GM21381 (cell line): ENCODE results near the gene MLLT1.

Experiments
- ATAC-seq: cut with Tn5 transposase; IDR thresholded peaks from one replicate; pipeline ENCODE4 v1.9.1; 2021; ENCODE audit warnings: mild to moderate bottlenecking, moderate library complexity; ENCODE audit not compliant: unreplicated experiment

The MLLT1 gene

DNA sequence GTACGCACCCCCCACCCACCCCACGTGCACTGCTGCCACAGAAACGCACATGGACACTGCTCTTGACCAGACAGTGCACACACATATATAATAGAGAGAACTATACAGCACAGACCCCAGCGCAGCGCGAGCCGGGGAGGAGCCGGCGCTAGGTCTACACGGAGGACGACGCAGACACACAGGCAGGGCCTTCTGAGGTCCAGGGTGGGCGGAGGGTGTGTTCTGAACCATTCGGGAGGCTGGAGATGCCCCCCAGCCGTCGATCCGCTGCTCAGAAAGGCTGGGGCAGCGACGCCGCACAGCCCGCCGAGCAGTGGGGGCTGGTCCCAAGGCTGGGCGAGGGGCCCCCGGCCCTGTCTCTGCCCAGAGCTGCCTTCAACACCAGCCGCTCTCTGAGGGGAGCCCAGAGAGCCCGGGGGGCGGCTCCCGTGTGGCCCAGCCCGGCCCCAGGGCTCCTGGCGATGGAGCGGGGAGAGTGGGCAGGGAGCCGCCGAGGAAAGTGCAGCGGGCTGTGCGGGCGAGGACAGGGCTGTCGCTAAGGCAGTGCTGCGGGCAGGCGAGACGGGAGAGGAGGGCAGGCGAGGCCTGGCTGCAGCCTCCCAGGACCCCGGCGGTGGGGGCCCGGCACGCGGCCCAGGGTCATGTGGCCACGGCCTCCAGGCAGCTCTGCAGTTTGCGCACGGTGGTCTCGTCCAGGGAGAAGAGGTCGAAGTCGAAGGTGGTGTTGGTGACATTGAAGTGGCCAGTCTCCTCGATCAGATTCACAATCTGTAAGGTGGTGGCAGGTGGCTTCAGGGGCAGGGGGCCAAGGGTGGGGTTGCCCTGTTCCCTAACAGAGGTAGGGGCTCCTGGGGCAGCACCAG is 67.1 kb downstream of the MLLT1 start:
- ATAC-seq = no peak

- ATAC-seq = no peak
These were observed 68.0 kb downstream of the MLLT1 start for GRCh38 chr19:6211632-6212402.

- no peak for ATAC-seq
These were observed 68.8 kb downstream of the MLLT1 start for GRCh38 chr19:6210721-6211600.

DNA sequence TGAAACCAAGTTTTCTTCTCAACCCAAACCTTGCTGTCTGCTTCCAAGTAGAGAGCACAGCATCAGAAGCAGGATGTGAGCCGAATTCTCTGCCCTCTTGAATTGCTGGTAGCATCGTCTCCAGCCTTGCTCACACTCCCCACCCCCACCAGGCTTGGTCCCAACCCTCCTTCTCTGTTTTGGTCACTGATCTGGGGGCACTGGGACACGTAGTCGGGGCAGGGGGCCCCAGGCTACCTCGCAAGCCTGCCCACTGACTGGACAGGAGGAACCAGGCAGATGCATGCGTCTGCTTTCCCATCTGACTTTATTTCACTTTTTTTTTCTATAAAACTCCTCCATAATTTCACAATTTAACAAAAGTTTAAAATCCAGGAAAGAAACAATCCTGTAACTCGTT is 69.7 kb downstream of the MLLT1 start:
- no peak for ATAC-seq

DNA sequence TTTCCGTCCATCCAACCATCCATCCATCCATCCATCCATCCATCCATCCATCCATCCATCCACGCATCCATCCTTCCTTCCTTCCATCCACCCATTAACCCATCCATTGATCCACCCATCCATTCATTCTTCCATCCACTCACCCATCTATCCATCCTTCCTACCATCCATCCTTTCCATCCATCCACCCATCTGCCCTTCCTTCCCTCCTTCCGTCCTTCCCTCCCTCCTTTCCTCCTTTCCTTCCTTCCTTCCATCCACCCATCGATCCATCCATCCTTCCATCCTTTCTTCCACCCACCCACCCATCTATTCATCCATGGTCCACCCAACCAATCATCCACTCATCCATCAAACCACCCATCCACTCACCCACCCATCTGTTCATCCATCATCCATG is 70.1 kb downstream of the MLLT1 start:
- no peak for ATAC-seq

GRCh38 chr19:6209233-6209632 is 70.5 kb downstream of the MLLT1 start:
- ATAC-seq = no peak

DNA sequence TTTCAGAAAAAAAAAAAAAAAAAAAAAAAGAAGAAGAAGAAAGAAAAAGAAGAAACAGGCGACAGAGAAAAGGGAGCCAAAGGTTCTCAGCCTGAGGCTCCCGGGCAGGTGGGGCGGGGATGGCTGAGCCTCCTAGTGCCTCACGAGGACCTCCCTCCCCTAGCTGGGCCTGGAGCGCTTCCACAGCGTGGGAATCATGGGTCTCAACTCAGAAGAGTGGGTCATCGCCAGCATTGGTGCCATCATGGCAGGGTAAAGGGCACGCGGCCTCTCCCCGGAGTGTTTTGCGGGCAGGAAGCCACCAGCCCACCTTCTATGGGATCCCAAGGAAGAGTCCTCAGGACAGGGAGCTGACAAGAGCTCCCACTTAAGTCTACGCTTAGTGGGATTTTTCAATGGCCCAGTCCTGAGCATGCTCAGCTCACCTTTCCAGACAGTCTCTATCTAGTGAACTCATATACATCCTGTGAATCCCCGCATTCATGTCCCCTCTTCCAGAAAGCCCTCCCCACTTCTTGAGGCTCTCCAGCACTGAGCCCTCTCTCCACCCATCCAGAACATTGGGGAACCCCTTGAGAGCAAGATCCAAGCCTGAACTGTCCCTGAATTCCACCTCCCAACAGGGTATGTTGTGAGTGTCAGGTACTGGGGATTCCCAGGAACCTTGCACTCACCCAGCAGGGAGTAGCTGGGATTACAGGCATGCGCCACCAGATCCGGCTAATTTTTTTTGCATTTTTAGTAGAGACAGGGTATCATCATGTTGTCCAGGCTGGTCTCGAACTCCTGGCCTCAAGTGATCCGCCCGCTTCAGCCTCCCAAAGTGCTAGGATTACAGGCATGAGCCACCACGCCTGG is 74.7 kb downstream of the MLLT1 start:
- no peak for ATAC-seq

- no peak for ATAC-seq
These were observed 75.6 kb downstream of the MLLT1 start for GRCh38 chr19:6204212-6204611.

- ATAC-seq = peak; percentile 73
These were observed 80.4 kb downstream of the MLLT1 start for GRCh38 chr19:6199240-6199994.

DNA sequence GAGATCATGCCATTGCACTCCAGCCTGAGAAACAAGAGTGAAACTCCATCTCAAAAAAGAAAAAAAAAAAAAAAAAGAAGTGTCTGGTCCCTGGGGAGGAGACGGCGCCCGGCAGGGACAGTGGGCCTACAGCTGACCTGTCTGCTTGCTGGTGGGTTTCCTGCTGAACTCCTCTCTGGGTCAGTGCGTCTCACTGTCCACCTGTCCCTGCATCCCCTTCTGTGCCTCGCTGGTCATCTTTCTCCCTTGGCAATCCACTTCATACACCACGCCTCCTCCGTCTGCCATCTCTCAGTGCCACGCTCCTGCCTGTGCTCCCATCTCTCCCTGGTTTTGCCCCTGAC is 80.9 kb downstream of the MLLT1 start:
- peak; percentile 19 for ATAC-seq

DNA sequence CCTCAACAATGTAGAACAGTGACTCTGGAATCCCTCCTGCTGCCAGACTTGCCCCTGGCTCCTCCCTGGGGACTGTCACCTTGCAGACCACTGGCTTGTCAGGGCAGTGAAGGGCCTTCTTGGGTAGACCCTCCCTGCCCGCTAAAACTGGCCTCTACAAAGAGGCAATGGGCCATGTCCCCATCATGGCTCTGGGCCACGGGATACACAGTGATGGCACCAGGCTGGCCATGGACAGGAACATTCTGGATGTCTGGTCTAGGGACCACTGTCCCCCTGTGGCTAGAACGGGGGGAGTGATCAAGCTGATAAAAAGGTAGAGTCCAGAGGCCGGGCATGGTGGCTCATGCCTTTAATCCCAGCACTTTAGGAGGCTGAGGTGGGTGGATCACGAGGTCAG is 83.4 kb downstream of the MLLT1 start:
- no peak for ATAC-seq

GRCh38 chr19:6188811-6189210 is 91.0 kb downstream of the MLLT1 start:
- ATAC-seq = no peak

DNA sequence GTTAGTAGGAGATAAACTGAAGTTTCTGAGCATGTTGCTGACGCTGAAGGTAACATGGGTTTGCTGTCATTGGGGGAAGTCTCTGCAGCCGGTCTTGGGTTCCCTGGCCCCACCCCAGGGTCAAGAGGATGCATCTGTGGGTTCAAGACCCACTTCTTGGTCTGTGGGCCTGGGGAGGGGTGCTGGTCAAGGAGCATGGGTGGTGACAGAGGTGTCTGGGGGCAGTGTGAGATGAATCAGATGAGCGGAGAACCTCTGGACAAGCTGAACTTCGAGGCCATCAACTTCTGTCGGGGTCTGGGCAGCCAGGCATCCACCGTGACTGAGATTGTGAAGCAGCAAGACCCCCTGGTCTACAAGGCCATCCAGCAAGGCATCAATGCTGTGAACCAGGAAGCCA is 92.4 kb downstream of the MLLT1 start:
- ATAC-seq = no peak

GRCh38 chr19:6185835-6186834 is 93.6 kb downstream of the MLLT1 start:
- ATAC-seq = no peak

- no peak for ATAC-seq
These were observed 94.5 kb downstream of the MLLT1 start for GRCh38 chr19:6185093-6185834.

DNA sequence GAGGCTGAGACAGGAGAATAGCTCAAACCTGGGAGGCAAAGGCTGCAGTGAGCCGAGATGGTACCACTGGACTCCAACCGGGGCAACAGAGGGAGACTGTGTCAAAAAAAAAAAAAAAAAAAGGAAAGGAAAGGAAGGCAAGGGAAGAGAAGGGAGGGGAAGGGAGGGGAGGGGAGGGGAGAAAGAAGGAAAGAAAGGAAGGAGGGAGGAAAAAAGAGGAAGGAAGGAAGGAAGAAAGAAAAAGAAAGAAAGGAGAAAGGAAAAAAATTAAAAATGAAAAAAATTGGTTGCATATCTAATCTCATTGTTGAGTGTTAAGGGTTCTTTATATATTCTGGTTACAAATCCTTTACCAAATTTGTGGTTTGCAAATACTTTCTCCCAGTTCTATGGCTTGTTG is 98.7 kb downstream of the MLLT1 start:
- no peak for ATAC-seq

GRCh38 chr19:6173190-6173589 is 106.6 kb downstream of the MLLT1 start:
- ATAC-seq = no peak
